HepG2 (cell line): ENCODE data around the gene SPTSSB. TPM values are rescaled to one million over a fixed set of nuclear protein-coding genes. Genes with fewer than 3 reads are reported as not detected.

Source experiments
- AHDC1 ChIP-seq: sonication (generic); formaldehyde crosslinking; IDR thresholded peaks from 2 replicates; pipeline ENCODE4 v1.5.1; 2020; ENCODE audit warnings: mild to moderate bottlenecking, missing genetic modification reagents, borderline replicate concordance
- AHR ChIP-seq: IDR thresholded peaks from 2 replicates; pipeline ENCODE4 v1.6.1; 2018; ENCODE audit warnings: missing genetic modification reagents, missing compliant biosample characterization
- AKAP8 ChIP-seq: sonication (generic); formaldehyde crosslinking; IDR thresholded peaks from 2 replicates; pipeline ENCODE4 v1.5.1; 2020; ENCODE audit warnings: mild to moderate bottlenecking, missing genetic modification reagents
- DRAP1 ChIP-seq: IDR thresholded peaks from 2 replicates; pipeline ENCODE4 v1.6.1; 2016; ENCODE audit warnings: missing genetic modification reagents, missing compliant biosample characterization
- KLF11 ChIP-seq: IDR thresholded peaks from 2 replicates; pipeline ENCODE4 v1.6.1; 2016; ENCODE audit warnings: missing compliant biosample characterization
- NFATC3 ChIP-seq: sonication (generic); formaldehyde crosslinking; IDR thresholded peaks from 2 replicates; pipeline ENCODE4 v1.5.1; 2020; ENCODE audit warnings: mild to moderate bottlenecking, missing genetic modification reagents
- NFIC ChIP-seq: IDR thresholded peaks from 2 replicates; pipeline ENCODE4 v1.6.1; 2012; ENCODE audit warnings: mild to moderate bottlenecking, low read length, inconsistent platforms
- PRPF4 ChIP-seq: fragments of 200-400 bp; formaldehyde crosslinking; IDR thresholded peaks from 2 replicates; pipeline ENCODE4 v1.6.1; 2016; ENCODE audit warnings: low read length, low read depth; ENCODE audit not compliant: poor library complexity, severe bottlenecking
- RBAK ChIP-seq: sonication (generic); formaldehyde crosslinking; IDR thresholded peaks from 2 replicates; pipeline ENCODE4 v1.5.1; 2020; ENCODE audit warnings: mild to moderate bottlenecking, missing genetic modification reagents
- SAP130 ChIP-seq: IDR thresholded peaks from 2 replicates; pipeline ENCODE4 v1.6.1; 2016; ENCODE audit warnings: low read depth
- SNAPC4 ChIP-seq: sonication (generic); formaldehyde crosslinking; IDR thresholded peaks from 2 replicates; pipeline ENCODE4 v1.4.0; 2020; ENCODE audit warnings: mild to moderate bottlenecking, missing genetic modification reagents
- SOX5 ChIP-seq: IDR thresholded peaks from 2 replicates; pipeline ENCODE4 v1.6.1; 2016; ENCODE audit warnings: borderline replicate concordance
- ZMYM2 ChIP-seq: sonication (generic); formaldehyde crosslinking; IDR thresholded peaks from 2 replicates; pipeline ENCODE4 v1.8.0; 2022; ENCODE audit warnings: mild to moderate bottlenecking, missing genetic modification reagents
- ZNF143 ChIP-seq: sonication (generic); formaldehyde crosslinking; IDR thresholded peaks from 2 replicates; pipeline ENCODE4 v1.4.0; 2020; ENCODE audit warnings: missing genetic modification reagents
- ZNF251 ChIP-seq: sonication (generic); formaldehyde crosslinking; IDR thresholded peaks from 2 replicates; pipeline ENCODE4 v1.9.0; 2021; ENCODE audit warnings: mild to moderate bottlenecking, missing genetic modification reagents
- ZNF430 ChIP-seq: sonication (generic); formaldehyde crosslinking; IDR thresholded peaks from 2 replicates; pipeline ENCODE4 v1.9.0; 2021; ENCODE audit warnings: mild to moderate bottlenecking, missing genetic modification reagents
- ZNF589 ChIP-seq: sonication (generic); formaldehyde crosslinking; conservative IDR thresholded peaks from 2 replicates; pipeline ENCODE4 v1.8.0; 2022; ENCODE audit warnings: mild to moderate bottlenecking, moderate library complexity, missing genetic modification reagents
- ZNF713 ChIP-seq: sonication (generic); formaldehyde crosslinking; IDR thresholded peaks from 2 replicates; pipeline ENCODE4 v1.4.0; 2020; ENCODE audit warnings: mild to moderate bottlenecking, missing genetic modification reagents
- ZNF850 ChIP-seq: sonication (generic); formaldehyde crosslinking; conservative IDR thresholded peaks from 2 replicates; pipeline ENCODE4 v1.9.0; 2021; ENCODE audit warnings: mild to moderate bottlenecking, missing genetic modification reagents
- ZSCAN9 ChIP-seq: IDR thresholded peaks from 2 replicates; pipeline ENCODE4 v1.6.1; 2016; ENCODE audit warnings: borderline replicate concordance
- polyA plus RNA-seq, 8 experiments: library from polyadenylated mRNA; depleted of rRNA in 3 of 8; stranded (reverse) in 7 of 8; unstranded in 1 of 8; fragments of >200 nt; fragmentation: Illumina TruSeq in 4 of 8; extraction: Trizol in 4 of 8; gene quantifications; 2 replicates each; pipeline versions ENCODE4 v1.2.1 to v1.2.3, GENCODE V29; 2011 to 2016; ENCODE audit warnings: low read depth in 4 of 8, missing spikeins in 1 of 8, mixed read lengths in 1 of 8; ENCODE audit not compliant: insufficient read depth in 1 of 8
- total RNA-seq, 5 experiments: library from RNA; depleted of rRNA; stranded (reverse); fragments of >200 nt; fragmentation: Illumina TruSeq; extraction: Trizol; gene quantifications; 2 replicates each; pipeline ENCODE4 v1.2.3, GENCODE V29; 2016; ENCODE audit warnings: low read depth in 1 of 5

Gene SPTSSB
- total and polyA plus RNA-seq, 2 of the 13 experiments (the other 11 are each of a cell fraction or from before 2014, with no cell fraction given), result 0.51 to 2.4 TPM

GRCh38 chr3:161322781-161323568, 48.3 kb downstream of the SPTSSB start (continued):
- TF ChIP-seq AHDC1 (CRISPR knock-in tag) (peak; percentile 68; the same call in 1 of the 2 replicates), NFATC3 (CRISPR knock-in tag) (no peak), ZMYM2 (CRISPR knock-in tag) (no peak), SAP130 (CRISPR knock-in tag) (peak; percentile 48; the same call in 1 of the 2 replicates), ZNF713 (CRISPR knock-in tag) (no peak), AHR (CRISPR knock-in tag) (no peak), AKAP8 (CRISPR knock-in tag) (no peak), SNAPC4 (CRISPR knock-in tag) (no peak), NFIC (peak; percentile 87), ZNF251 (CRISPR knock-in tag) (no peak), RBAK (CRISPR knock-in tag) (no peak), SOX5 (CRISPR knock-in tag) (peak; percentile 94), ZNF589 (CRISPR knock-in tag) (no peak), PRPF4 (no peak), DRAP1 (CRISPR knock-in tag) (no peak), ZSCAN9 (CRISPR knock-in tag) (0 out of 2 replicates have a peak, but pooled peaks have one; percentile 16), ZNF430 (CRISPR knock-in tag) (no peak), ZNF143 (no peak), ZNF850 (CRISPR knock-in tag) (no peak), KLF11 (CRISPR knock-in tag) (peak; percentile 24; the same call in 1 of the 2 replicates)
